HCT116 (cell line): Measurements from ENCODE around the gene UPK1B.

Source experiments
- CEBPB ChIP-seq: IDR thresholded peaks from 2 replicates; pipeline ENCODE4 v1.6.1; 2012; ENCODE audit warnings: low read depth
- EZH2 ChIP-seq: fragments of 200-600 bp; sonication (generic); IDR thresholded peaks from 2 replicates; pipeline ENCODE4 v1.6.1; 2017; ENCODE audit warnings: antibody characterized with exemption, mixed run types
- EZH2phosphoT487 ChIP-seq: fragments of 200-600 bp; IDR thresholded peaks from 2 replicates; pipeline ENCODE4 v1.6.1; 2018; ENCODE audit warnings: antibody characterized with exemption, borderline replicate concordance
- FOSL1 ChIP-seq: IDR thresholded peaks from 2 replicates; pipeline ENCODE4 v1.6.1; 2012; ENCODE audit warnings: low read depth
- POLR2A ChIP-seq: IDR thresholded peaks from 2 replicates; pipeline ENCODE4 v1.7.0; 2011; ENCODE audit warnings: borderline replicate concordance; ENCODE audit not compliant: insufficient read depth, insufficient read length; ENCODE audit errors: extremely low read depth
- POLR2AphosphoS5 ChIP-seq: IDR thresholded peaks from 2 replicates; pipeline ENCODE4 v1.6.1; 2011; ENCODE audit warnings: mild to moderate bottlenecking, low read depth, low read length, moderate library complexity
- RAD21 ChIP-seq: IDR thresholded peaks from 2 replicates; pipeline ENCODE4 v1.6.1; 2012; ENCODE audit warnings: low read depth, mild to moderate bottlenecking
- SIN3A ChIP-seq: IDR thresholded peaks from 2 replicates; pipeline ENCODE4 v1.6.1; 2012; ENCODE audit warnings: low read depth
- SP1 ChIP-seq: IDR thresholded peaks from 2 replicates; pipeline ENCODE4 v1.6.1; 2012; ENCODE audit warnings: low read depth
- SRF ChIP-seq: IDR thresholded peaks from 2 replicates; pipeline ENCODE4 v1.6.1; 2012; ENCODE audit warnings: low read depth
- ZNF274 ChIP-seq: fragments of 200-500 bp; sonication (Bioruptor generic); IDR thresholded peaks from 2 replicates; pipeline ENCODE4 v1.6.1; 2014; ENCODE audit warnings: mild to moderate bottlenecking, low read depth, low read length, inconsistent platforms
- TF ChIP-seq, protein P1 (sequence below), 3 experiments: fragments of 200-600 bp in 1 of 3; sonication (generic) in 1 of 3; IDR thresholded peaks in 2 of 3; conservative IDR thresholded peaks in 1 of 3; 2 replicates each; pipeline ENCODE4 v1.5.1; 2012 to 2017; ENCODE audit warnings: low read depth in 2 of 3, low read length in 2 of 3, antibody characterized with exemption in 1 of 3, borderline replicate concordance in 1 of 3, control low read depth in 1 of 3, mild to moderate bottlenecking in 1 of 3, mixed read lengths in 1 of 3, mixed run types in 1 of 3, moderate library complexity in 1 of 3; ENCODE audit not compliant: insufficient read depth in 1 of 3
- TF ChIP-seq, protein P2 (sequence below): IDR thresholded peaks from 2 replicates; pipeline ENCODE4 v1.6.1; 2012; ENCODE audit warnings: low read depth

DNA sequence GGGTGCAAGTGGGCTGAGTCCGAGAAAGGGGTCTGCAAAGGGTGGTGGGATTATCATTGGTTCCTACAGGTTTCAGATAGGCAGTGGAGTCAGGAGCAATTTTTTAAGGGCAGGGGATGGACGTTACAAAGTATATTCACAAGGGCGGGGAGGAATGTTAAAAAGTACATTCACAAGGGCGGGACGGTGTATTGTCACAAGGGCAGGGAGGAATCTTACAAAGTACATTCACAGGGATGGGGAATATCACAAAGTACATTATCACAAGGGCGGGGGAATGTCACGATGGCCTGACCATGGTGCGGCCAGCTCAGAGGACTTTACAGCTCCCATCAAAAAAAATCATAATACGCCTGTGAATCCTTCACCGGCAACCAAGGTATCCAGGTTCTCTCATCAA is 48.1 kb upstream of the UPK1B start:
- TF ChIP-seq FOSL1 (no peak), POLR2A (no peak), SRF (no peak), SIN3A (no peak), POLR2AphosphoS5 (no peak), SP1 (no peak), EZH2 (no peak), ZNF274 (no peak), CEBPB (no peak), EZH2phosphoT487 (no peak), RAD21 (no peak)
- TF ChIP-seq, protein P1, sequence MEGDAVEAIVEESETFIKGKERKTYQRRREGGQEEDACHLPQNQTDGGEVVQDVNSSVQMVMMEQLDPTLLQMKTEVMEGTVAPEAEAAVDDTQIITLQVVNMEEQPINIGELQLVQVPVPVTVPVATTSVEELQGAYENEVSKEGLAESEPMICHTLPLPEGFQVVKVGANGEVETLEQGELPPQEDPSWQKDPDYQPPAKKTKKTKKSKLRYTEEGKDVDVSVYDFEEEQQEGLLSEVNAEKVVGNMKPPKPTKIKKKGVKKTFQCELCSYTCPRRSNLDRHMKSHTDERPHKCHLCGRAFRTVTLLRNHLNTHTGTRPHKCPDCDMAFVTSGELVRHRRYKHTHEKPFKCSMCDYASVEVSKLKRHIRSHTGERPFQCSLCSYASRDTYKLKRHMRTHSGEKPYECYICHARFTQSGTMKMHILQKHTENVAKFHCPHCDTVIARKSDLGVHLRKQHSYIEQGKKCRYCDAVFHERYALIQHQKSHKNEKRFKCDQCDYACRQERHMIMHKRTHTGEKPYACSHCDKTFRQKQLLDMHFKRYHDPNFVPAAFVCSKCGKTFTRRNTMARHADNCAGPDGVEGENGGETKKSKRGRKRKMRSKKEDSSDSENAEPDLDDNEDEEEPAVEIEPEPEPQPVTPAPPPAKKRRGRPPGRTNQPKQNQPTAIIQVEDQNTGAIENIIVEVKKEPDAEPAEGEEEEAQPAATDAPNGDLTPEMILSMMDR (IDR thresholded peaks at IDR 0.05 in 2 of 3, conservative IDR thresholded peaks at IDR 0.05 in 1 of 3; ENCODE audit: borderline replicate concordance in 1 of 3, insufficient read depth in 1 of 3, low read depth in 2 of 3, low read length in 2 of 3): no peak
- TF ChIP-seq, protein P2, sequence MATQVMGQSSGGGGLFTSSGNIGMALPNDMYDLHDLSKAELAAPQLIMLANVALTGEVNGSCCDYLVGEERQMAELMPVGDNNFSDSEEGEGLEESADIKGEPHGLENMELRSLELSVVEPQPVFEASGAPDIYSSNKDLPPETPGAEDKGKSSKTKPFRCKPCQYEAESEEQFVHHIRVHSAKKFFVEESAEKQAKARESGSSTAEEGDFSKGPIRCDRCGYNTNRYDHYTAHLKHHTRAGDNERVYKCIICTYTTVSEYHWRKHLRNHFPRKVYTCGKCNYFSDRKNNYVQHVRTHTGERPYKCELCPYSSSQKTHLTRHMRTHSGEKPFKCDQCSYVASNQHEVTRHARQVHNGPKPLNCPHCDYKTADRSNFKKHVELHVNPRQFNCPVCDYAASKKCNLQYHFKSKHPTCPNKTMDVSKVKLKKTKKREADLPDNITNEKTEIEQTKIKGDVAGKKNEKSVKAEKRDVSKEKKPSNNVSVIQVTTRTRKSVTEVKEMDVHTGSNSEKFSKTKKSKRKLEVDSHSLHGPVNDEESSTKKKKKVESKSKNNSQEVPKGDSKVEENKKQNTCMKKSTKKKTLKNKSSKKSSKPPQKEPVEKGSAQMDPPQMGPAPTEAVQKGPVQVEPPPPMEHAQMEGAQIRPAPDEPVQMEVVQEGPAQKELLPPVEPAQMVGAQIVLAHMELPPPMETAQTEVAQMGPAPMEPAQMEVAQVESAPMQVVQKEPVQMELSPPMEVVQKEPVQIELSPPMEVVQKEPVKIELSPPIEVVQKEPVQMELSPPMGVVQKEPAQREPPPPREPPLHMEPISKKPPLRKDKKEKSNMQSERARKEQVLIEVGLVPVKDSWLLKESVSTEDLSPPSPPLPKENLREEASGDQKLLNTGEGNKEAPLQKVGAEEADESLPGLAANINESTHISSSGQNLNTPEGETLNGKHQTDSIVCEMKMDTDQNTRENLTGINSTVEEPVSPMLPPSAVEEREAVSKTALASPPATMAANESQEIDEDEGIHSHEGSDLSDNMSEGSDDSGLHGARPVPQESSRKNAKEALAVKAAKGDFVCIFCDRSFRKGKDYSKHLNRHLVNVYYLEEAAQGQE: no peak
